IMR-90 (cell line): ENCODE measurements around the gene ZMYM4. TPM values are rescaled to one million over a fixed set of nuclear protein-coding genes. Genes with fewer than 3 reads are reported as not detected.

Experiments
- ATAC-seq: fragments of 200-7000 bp; cut with Tn5 transposase; 2 replicates; pipeline ENCODE4 v1.9.1; 2020; ENCODE audit warnings: low read depth, mild to moderate bottlenecking, moderate library complexity
- BruUV-seq: library from RNA; stranded (reverse); fragments of 400-500 nt; replicated peaks from 2 replicates; lab custom pipeline; 2021; lab: Mats Ljungman, UMichigan
- CTCF ChIA-PET: fragments of 300-600 bp; formaldehyde crosslinking; extraction: SDS; loops from one replicate; lab custom pipeline; 2021; ENCODE audit warnings: antibody characterized with exemption; lab: Yijun Ruan, JAX
- POLR2A ChIA-PET: fragments of 300-600 bp; sonication (Branson Sonifier 250); formaldehyde crosslinking; loops from one replicate; lab custom pipeline; 2022; ENCODE audit warnings: antibody characterized with exemption; ENCODE audit not compliant: unreplicated experiment; lab: Charles Lee
- DNase-seq: peaks from one replicate; pipeline ENCODE4 v3.0.0; 2013
- H2AFZ ChIP-seq: replicated peaks from 2 replicates; pipeline ENCODE3; 2013; ENCODE audit warnings: low read length, mild to moderate bottlenecking; ENCODE audit not compliant: poor library complexity
- H2AK5ac ChIP-seq: 2 replicates; pipeline ENCODE4 v1.6.1; 2013; ENCODE audit warnings: low read depth, low read length, inconsistent platforms
- H2AK9ac ChIP-seq: replicated peaks from 2 replicates; pipeline ENCODE3; 2013; ENCODE audit warnings: mild to moderate bottlenecking, low read depth, low read length, moderate library complexity; ENCODE audit not compliant: poor library complexity
- H2BK120ac ChIP-seq: 2 replicates; pipeline ENCODE4 v1.6.1; 2013; ENCODE audit warnings: low read depth, low read length, inconsistent platforms
- H2BK15ac ChIP-seq: 3 replicates; pipeline ENCODE4 v1.6.1; 2013; ENCODE audit warnings: low read depth, low read length, inconsistent platforms
- H2BK20ac ChIP-seq: 2 replicates; pipeline ENCODE4 v1.6.1; 2013; ENCODE audit warnings: low read depth, mild to moderate bottlenecking, inconsistent platforms, low read length, moderate library complexity
- H2BK5ac ChIP-seq: 2 replicates; pipeline ENCODE4 v1.6.1; 2013; ENCODE audit warnings: mild to moderate bottlenecking, low read depth, low read length, inconsistent platforms; ENCODE audit not compliant: poor library complexity, severe bottlenecking
- H3K14ac ChIP-seq: replicated peaks from 2 replicates; pipeline ENCODE4 v1.6.1; 2013; ENCODE audit warnings: low read depth, low read length, inconsistent platforms
- H3K18ac ChIP-seq: 2 replicates; pipeline ENCODE4 v1.6.1; 2013; ENCODE audit warnings: low read depth, low read length, control low read depth
- H3K23ac ChIP-seq: 2 replicates; pipeline ENCODE4 v1.6.1; 2013; ENCODE audit warnings: low read depth, low read length, inconsistent platforms
- H3K27ac ChIP-seq: 2 replicates; pipeline ENCODE4 v1.5.1; 2013; ENCODE audit warnings: mild to moderate bottlenecking, control low read depth, low read length; ENCODE audit not compliant: insufficient read depth
- H3K27me3 ChIP-seq: 2 replicates; pipeline ENCODE4 v1.6.1; 2013; ENCODE audit warnings: low read length; ENCODE audit not compliant: control insufficient read depth, insufficient read depth
- H3K36me3 ChIP-seq: 2 replicates; pipeline ENCODE4 v1.6.1; 2013; ENCODE audit warnings: low read length, mixed read lengths; ENCODE audit not compliant: control insufficient read depth, insufficient read depth
- H3K4ac ChIP-seq: 2 replicates; pipeline ENCODE4 v1.6.1; 2013; ENCODE audit warnings: low read depth, low read length, inconsistent platforms
- H3K4me1 ChIP-seq: 2 replicates; pipeline ENCODE4 v1.6.1; 2013; ENCODE audit warnings: low read length, mixed read lengths; ENCODE audit not compliant: control insufficient read depth, insufficient read depth
- H3K4me2 ChIP-seq: 2 replicates; pipeline ENCODE4 v1.6.1; 2013; ENCODE audit warnings: low read depth, mild to moderate bottlenecking, control low read depth, low read length, moderate library complexity
- H3K4me3 ChIP-seq: 2 replicates; pipeline ENCODE4 v1.5.1; 2013; ENCODE audit warnings: low read depth, mild to moderate bottlenecking, control low read depth, low read length, moderate library complexity; ENCODE audit not compliant: insufficient read depth
- H3K56ac ChIP-seq: 2 replicates; pipeline ENCODE4 v1.6.1; 2013; ENCODE audit warnings: low read length, inconsistent platforms; ENCODE audit not compliant: insufficient read depth; ENCODE audit errors: extremely low read depth
- H3K79me1 ChIP-seq, 2 experiments: 2 replicates each; pipeline ENCODE4 v1.6.1; 2013; ENCODE audit warnings: low read length in 2 of 2, inconsistent platforms in 1 of 2, low read depth in 1 of 2
- H3K9ac ChIP-seq: 2 replicates; pipeline ENCODE4 v1.6.1; 2013; ENCODE audit warnings: low read depth, low read length, control low read depth
- H3K9me1 ChIP-seq: 2 replicates; pipeline ENCODE4 v1.6.1; 2013; ENCODE audit warnings: low read length, inconsistent platforms; ENCODE audit not compliant: insufficient read depth
- H3K9me3 ChIP-seq: 2 replicates; pipeline ENCODE4 v1.6.1; 2013; ENCODE audit warnings: low read length; ENCODE audit not compliant: control insufficient read depth, insufficient read depth
- H4K20me1 ChIP-seq: 2 replicates; pipeline ENCODE4 v1.6.1; 2013; ENCODE audit warnings: low read length, inconsistent platforms; ENCODE audit not compliant: insufficient read depth
- H4K5ac ChIP-seq: 2 replicates; pipeline ENCODE4 v1.6.1; 2013; ENCODE audit warnings: mild to moderate bottlenecking, low read depth, low read length, control low read depth
- H4K8ac ChIP-seq, 2 experiments: 2 replicates each; pipeline ENCODE4 v1.6.1; 2013; ENCODE audit warnings: low read depth in 2 of 2, low read length in 2 of 2, control low read depth in 1 of 2, inconsistent platforms in 1 of 2
- H4K91ac ChIP-seq: 2 replicates; pipeline ENCODE4 v1.6.1; 2013; ENCODE audit warnings: low read depth, low read length, inconsistent platforms; ENCODE audit not compliant: insufficient read depth
- CEBPB ChIP-seq: IDR thresholded peaks from 2 replicates; pipeline ENCODE4 v1.6.1; 2012; ENCODE audit warnings: low read depth, low read length, improper control_type of control experiment
- FOS ChIP-seq: fragments of 150-350 bp; IDR thresholded peaks from 2 replicates; pipeline ENCODE4 v1.6.1; 2016; ENCODE audit warnings: low read depth, low read length
- MAZ ChIP-seq: IDR thresholded peaks from 2 replicates; pipeline ENCODE4 v1.6.1; 2012; ENCODE audit warnings: low read depth, mild to moderate bottlenecking, low read length, improper control_type of control experiment, moderate library complexity, borderline replicate concordance
- WGBS, 2 experiments: methylation state at CpG; one replicate each; pipeline versions ENCODE4 v1.1.5 to v1.1.7; 2013; ENCODE audit warnings: missing lambda C conversion rate in 2 of 2; ENCODE audit not compliant: insufficient read length in 1 of 2; ENCODE audit errors: extremely low coverage in 2 of 2; 5-methylcytosine and 5-hydroxymethylcytosine counted together
- dilution Hi-C: fragments of 300-500 bp; cut with HindIII; formaldehyde crosslinking; loops from one replicate; pipeline ENCODE4 v1.14.3; 2018; ENCODE audit warnings: low sequenced_read_pairs; ENCODE audit not compliant: unreplicated experiment
- in situ Hi-C: fragments of 300-500 bp; cut with MboI; formaldehyde crosslinking; loops from 3 replicates; pipeline ENCODE4 v1.14.3; 2019; ENCODE audit warnings: low sequenced_read_pairs, inconsistent platforms, mixed read lengths
- intact Hi-C: fragments of 100-400 bp; cut with micrococcal nuclease; formaldehyde crosslinking; loops from 2 replicates; pipeline ENCODE4 v1.10.0; 2022
- polyA plus RNA-seq, 3 experiments: library from polyadenylated mRNA; depleted of rRNA; stranded (reverse); fragments of >200 nt; gene quantifications; 2 replicates each; pipeline ENCODE4 v1.2.3, GENCODE V29; 2012; ENCODE audit warnings: low replicate concordance in 1 of 3
- total RNA-seq: library from RNA; depleted of rRNA; stranded (reverse); fragments of >200 nt; gene quantifications from 2 replicates; pipeline ENCODE4 v1.2.3, GENCODE V29; 2012

Gene ZMYM4
- total and polyA plus RNA-seq, 2 of the 4 experiments (the other 2 are of a cell fraction): 14.7 to 53.8 TPM

DNA sequence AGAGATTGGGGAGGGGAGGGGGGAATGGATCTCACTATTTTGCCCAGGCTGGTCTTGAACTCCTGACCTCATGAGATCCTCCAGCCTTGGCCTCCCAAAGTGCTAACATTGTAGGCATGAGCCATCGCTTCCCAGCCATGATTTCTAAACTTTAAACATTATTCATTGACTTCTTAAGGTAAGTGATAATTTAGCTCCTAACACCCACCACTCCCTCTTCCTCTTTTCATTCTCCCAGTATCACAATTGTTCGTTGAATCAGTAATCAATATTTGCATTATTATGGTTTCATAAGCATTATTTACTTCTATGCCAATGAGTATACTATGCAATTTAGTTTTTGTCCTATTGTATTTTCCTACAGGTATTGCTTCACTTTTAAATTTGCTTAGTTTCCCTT is 42.0 kb upstream of the ZMYM4 start:
- dilution Hi-C loops: no loop called here
- no peak overlapping the region for H2AFZ ChIP-seq
- no peak overlapping the region for H2BK5ac ChIP-seq
- H3K4ac ChIP-seq: no peak overlapping the region
- no peak overlapping the region for H4K5ac ChIP-seq
- H2AK5ac ChIP-seq: no peak overlapping the region
- no TSS peak for BruUV-seq
- H2BK15ac ChIP-seq: no peak overlapping the region
- 0 out of 2 replicates have a peak, but pooled peaks cover 2% of the 10 kb centered on the region for H3K9me3 ChIP-seq
- H3K4me1 ChIP-seq: peaks cover 13% of the 10 kb centered on the region
- no peak overlapping the region for H3K18ac ChIP-seq
- no peaks in the 10 kb centered on the region for H4K20me1 ChIP-seq
- WGBS, 2 experiments: no CpG with 5 or more reads among the region's 2 CpGs
- H3K27me3 ChIP-seq: no peaks in the 10 kb centered on the region; the same call in 1 of the 2 replicates
- H3K27ac ChIP-seq: no peak overlapping the region
- no peak overlapping the region for H2AK9ac ChIP-seq
- ATAC-seq (no peak), DNase-seq (no peak)
- H2BK20ac ChIP-seq: no peak overlapping the region
- no peaks in the 10 kb centered on the region for H3K79me1 ChIP-seq
- no peak overlapping the region for H3K23ac ChIP-seq
- no peak overlapping the region for H3K4me3 ChIP-seq
- H2BK120ac ChIP-seq: no peak overlapping the region
- H3K56ac ChIP-seq: no peak overlapping the region
- H3K4me2 ChIP-seq: no peak overlapping the region
- TF ChIP-seq CEBPB (peak; percentile 24; the same call in 1 of the 2 replicates), FOS (no peak), MAZ (no peak)
- no peaks in the 10 kb centered on the region for H3K36me3 ChIP-seq
- no peak overlapping the region for H4K8ac ChIP-seq
- intact Hi-C loops: no loop called here
- ChIA-PET POLR2A (no interaction called here), CTCF (no interaction called here)
- H3K9ac ChIP-seq: no peak overlapping the region
- 0 out of 2 replicates have a peak, but pooled peaks cover 3% of the 10 kb centered on the region for H3K9me1 ChIP-seq
- no peak overlapping the region for H4K91ac ChIP-seq
- H3K14ac ChIP-seq: no peak overlapping the region
- in situ Hi-C loops: no loop called here
